HG02678 (cell line): Measurements from ENCODE around the gene OSBPL9.
"Not testable (repeated sequence)": the region's sequence is repeated elsewhere in the genome, so short reads cannot be mapped to it uniquely, and the experiment has no call there.

Experiments
- ATAC-seq: cut with Tn5 transposase; IDR thresholded peaks from one replicate; pipeline ENCODE4 v1.9.1; 2021; ENCODE audit warnings: mild to moderate bottlenecking, moderate library complexity; ENCODE audit not compliant: unreplicated experiment

The OSBPL9 gene

DNA sequence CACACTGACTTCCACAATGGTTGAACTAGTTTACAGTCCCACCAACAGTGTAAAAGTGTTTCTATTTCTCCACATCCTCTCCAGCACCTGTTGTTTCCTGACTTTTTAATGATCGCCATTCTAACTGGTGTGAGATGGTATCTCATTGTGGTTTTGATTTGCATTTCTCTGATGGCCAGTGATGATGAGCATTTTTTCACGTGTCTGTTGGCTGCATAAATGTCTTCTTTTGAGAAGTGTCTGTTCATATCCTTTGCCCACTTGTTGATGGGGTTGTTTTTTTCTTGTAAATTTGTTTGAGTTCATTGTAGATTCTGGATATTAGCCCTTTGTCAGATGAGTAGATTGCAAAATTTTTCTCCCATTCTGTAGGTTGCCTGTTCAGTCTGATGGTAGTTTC lies 85.3 kb downstream of the OSBPL9 start:
- ATAC-seq, result not testable (repeated sequence)

DNA sequence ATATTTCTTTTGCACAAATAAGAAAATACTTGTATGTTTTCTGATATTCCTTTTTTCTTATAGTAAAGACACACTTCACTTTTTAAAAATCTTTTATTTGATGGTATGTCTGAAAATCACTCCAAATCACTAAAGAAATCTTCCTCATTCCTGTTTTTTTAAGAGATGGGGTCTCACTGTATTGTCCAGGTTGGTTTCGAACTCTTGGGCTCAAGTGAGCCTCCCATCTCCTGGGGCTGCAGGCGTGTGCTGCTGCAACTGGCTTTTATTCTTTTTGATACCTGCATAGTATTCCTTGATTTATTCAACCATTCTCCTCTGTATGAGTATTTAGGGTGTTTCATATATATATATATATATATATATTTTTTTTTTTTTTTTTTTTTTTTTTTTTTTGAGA lies 88.1 kb downstream of the OSBPL9 start:
- ATAC-seq, result no peak

GRCh38 chr1:51708911-51709760 lies 92.2 kb downstream of the OSBPL9 start:
- ATAC-seq, result no peak

DNA sequence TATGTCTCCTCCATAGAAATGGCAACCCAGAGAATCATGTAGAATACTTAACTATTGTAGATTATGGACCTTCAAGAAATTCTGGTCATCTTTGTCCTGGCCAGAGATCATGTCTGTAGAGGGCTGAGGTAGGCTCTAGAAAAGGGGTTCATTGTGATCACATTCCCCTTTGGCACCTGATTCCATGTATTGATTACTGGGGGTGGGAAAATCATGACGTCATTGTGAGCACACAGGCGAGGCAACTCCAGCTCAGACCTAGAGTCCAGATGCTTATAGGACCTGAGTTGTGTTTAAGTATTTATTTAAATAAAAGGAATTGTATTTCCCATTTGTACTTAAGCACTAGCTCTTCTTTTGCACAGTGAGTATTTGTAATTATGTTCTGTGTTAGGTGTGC lies 93.1 kb downstream of the OSBPL9 start:
- no peak for ATAC-seq

DNA sequence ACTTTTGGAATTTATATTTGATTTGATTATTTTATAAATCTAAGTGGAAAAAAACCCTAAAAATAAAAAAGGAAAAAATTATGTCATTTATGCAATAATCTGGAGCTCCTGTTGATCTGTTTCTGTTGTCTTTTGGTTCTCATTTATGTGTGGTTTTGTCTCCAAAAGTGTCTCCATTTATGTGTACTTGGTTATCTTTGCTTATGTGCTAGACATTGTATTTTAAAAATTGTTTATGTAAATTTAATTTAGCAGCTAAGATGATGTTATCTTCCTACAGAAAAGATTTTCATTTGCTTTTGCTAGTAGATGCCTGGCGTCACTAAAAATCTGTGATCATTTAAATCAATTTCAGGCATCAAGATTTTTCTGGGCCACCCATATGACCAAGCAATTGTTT lies 95.7 kb downstream of the OSBPL9 start:
- ATAC-seq, result no peak

DNA sequence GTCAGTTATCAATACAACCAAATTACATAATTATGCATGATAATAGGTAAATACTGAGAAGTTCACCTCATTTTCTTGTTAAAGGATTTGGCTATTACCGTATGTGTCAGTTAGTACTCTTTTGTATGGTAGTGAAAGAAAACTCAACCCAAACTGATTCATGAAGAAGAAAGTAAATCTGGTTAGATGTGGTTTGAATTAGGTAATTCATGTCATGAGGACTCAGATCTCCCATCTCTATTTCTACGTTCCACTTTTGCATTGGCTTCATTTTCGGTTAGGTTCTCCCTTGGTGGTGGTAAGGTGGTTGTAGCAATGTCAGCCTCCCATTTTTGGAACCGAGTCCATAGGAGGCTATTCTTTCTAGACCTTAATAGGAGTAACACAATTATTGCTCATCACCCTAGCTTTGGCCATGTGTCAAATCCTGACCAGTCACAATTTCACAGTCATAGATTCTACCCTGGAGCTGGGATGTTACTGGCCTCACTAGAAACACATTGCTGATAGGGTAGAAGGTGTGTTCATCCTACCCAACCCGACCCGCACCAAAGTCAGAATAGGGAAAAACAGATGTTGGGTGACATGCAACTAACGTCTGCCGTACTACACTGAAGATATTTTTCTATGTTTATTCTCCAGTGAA lies 97.6 kb downstream of the OSBPL9 start:
- no peak for ATAC-seq

- ATAC-seq, result no peak
Observed at GRCh38 chr1:51715369-51715768, 98.5 kb downstream of the OSBPL9 start.

- ATAC-seq, result no peak
Observed at GRCh38 chr1:51716746-51717145, 99.9 kb downstream of the OSBPL9 start.

DNA sequence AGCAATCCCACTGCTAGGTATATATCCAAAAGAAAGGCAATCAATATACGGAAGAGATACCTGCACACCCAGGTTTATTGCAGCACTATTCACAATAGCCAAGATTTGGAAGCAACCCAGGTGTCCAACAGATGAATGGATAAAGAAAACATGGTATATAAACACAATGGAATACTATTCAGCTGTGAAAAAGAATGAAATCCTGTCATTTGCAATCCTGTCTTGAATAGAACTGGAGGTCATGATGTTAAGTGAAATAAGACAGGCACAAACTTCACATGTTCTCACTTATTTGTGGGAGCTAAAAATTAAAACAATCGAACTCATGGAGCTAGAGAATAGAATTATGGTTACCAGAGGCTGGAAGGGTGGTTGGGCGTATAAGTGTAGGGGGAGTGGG lies 101.0 kb downstream of the OSBPL9 start:
- no peak for ATAC-seq

GRCh38 chr1:51719146-51719545 lies 102.3 kb downstream of the OSBPL9 start:
- ATAC-seq, result no peak

DNA sequence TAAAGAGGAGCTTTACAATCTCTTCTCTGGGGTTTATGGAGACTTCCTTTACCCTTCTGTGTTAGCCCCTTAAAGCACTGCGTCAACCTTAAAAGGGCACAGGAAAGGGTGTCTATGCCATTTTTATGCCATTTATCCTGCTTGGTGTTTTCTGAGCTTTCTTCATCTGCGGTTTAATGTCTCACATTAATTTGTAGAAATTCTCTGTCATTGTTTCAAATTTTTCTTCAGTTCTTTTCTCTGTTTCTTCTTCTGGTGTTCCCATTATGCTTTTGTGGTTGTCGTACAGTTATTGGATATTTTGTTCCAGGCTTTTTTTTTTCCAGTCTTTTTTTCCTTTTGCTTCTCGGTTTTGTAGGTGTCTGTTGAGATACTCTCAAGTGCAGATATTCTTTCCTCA lies 107.9 kb downstream of the OSBPL9 start:
- ATAC-seq, result no peak

- ATAC-seq, result no peak
Observed at GRCh38 chr1:51726051-51726450, 109.2 kb downstream of the OSBPL9 start.

DNA sequence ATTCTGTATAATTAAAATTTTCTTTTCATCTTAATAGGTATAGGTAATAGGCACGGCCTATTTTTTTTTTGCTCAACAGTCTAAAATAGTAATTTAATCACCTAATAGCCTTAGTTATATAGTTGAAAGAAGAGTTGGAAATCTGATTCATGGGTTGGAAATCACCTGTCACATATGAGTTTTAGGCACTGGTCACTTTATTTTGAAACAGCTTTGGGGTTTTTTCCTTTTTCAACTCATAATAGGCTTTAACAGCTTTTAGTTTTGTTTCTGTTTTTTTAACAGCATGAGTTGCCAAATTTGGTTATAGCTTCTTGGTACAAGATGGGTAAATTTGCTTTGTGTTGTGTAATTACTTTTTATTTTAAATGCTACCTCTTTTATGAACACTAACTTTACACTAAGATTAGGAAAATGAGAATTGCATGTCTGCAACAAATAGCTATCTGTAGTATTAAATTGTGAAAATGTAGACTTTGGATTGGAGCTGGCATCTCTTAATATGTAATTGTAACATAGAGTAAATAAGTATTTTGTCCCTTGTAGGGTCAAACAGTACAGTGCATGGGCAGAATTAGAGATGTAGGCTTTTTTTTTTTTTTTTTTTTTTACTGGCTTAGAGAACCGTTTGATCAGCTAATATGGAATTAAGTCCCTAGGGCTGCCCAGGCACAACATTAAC lies 109.8 kb downstream of the OSBPL9 start:
- ATAC-seq, result no peak

- no peak for ATAC-seq
Observed at GRCh38 chr1:51727366-51727765, 110.5 kb downstream of the OSBPL9 start.

- ATAC-seq, result no peak
Observed at GRCh38 chr1:51728611-51729155, 111.8 kb downstream of the OSBPL9 start.

DNA sequence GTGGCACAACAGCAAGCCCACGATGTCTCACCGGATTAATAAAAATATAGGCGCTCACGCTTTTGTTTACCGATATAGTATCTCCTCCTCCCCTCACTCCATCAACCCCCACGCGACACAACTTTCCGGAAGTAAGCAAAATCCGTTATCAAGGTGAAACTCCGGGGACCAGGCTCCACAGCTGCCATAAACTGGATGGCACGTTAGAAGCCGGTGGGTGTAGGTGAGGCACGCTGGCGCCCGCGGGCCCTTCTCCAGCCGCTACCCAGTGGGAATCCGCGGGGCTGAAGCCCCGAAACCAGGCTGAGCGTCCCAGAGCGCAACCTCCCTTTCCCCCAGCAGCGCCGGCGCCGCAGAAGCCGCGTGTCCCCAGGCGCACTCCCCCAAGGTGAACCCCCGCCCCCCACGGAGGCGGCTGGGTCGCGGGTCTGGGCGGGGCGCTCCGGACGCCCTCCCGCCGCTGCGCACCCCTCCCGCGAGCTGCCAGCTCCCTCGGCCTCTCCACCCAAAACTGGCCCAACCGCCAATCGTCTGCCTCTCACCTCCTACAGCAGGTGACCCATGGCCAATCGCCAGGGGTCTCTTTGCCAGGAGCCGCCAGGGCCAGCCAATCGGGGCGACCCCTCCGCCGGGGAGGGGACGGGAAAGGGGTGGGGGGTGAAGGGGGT lies 112.4 kb downstream of the OSBPL9 start:
- ATAC-seq, result peak; percentile 94

DNA sequence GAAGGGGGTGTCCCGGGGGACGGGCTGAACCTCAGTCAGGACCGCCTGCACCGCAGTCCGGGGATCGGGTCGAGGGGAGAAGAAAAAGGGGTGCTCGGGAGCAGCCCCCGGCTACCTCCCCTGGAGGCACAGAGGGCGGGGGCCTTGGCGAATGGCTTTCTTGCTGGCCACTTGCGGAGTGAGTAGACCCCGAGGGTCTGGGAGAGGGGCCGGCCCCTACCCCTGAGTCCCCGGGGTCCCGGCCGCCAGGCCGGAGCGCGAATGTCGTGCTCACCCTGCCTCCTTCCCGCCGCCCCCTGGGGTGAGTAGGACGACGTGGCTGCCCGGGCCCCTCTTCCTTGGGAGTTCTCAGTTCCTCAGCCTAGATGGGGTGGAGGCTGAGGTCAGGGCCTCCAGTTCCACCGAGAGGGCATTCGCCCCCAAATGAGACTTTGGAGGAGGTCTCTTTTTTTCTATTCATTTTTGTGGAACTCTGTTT lies 113.0 kb downstream of the OSBPL9 start:
- ATAC-seq, result peak; percentile 20

DNA sequence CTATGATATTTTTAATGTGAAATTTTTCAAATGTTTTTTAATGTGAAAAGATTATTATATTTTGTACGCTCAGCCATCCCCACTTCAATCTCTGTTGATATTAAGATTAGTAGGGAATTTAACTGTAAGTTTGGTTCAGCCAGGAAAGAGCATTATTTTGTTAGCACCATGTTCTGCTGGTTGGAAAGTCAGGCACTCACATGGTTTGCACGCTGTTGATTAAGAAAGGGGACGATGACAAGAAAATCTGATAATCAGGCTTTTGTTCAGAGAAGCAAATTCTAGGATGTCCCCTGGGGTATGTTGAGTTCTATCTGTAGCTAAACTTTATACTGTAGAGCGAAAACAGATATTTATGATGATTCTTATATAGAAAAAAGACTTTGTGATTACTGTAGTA lies 115.1 kb downstream of the OSBPL9 start:
- no peak for ATAC-seq

GRCh38 chr1:51732701-51733425 lies 116.0 kb downstream of the OSBPL9 start:
- ATAC-seq, result no peak

GRCh38 chr1:51733426-51733774 lies 116.5 kb downstream of the OSBPL9 start:
- not testable (repeated sequence) for ATAC-seq
